ENCODE data around the gene VKORC1.
"Not testable (repeated sequence)": the region's sequence is repeated elsewhere in the genome, so short reads cannot be mapped to it uniquely, and the experiment has no call there.

VKORC1 gene

GRCh38 chr16:31094424-31095120 is at the start of gene VKORC1:
TSS of gene VKORC1 (minus strand) at chr16:31094797. CDS start at chr16:31094729, 68 bp downstream.
- DNase-seq: peak; percentile 98

DNA sequence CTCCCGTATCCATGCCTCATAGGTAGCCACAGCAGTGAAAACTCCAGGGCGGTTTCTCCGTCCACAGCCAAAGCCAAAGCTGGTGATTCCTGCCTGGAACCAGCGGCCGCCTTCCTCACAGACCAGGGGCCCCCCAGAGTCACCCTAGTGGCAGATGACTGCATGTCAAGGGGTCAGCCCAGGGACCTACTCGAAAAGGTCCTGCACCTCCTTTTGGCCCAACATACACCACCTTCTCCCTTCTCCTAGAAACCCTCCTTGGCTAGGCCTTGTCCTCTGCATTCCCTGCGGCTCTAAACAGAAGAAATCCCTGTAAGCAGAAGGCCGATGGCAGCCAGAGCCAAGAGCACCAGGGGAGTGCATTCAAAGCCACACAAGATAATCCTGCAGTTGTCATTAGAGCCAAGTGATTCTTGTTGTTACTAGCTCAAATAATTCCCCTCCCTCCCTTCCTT is 49.1 kb upstream of the VKORC1 start:
- no peak for DNase-seq

GRCh38 chr16:31143011-31143693 is 48.6 kb upstream of the VKORC1 start:
- DNase-seq: no peak

- peak; percentile 98 for DNase-seq
Measured at GRCh38 chr16:31142109-31143010, 47.8 kb upstream of the VKORC1 start.

- DNase-seq: no peak
Measured at GRCh38 chr16:31141489-31142108, 47.0 kb upstream of the VKORC1 start.

GRCh38 chr16:31141071-31141469 is 46.5 kb upstream of the VKORC1 start:
- DNase-seq: not testable (repeated sequence)

- no peak for DNase-seq
Measured at GRCh38 chr16:31138621-31139578, 44.3 kb upstream of the VKORC1 start.

DNA sequence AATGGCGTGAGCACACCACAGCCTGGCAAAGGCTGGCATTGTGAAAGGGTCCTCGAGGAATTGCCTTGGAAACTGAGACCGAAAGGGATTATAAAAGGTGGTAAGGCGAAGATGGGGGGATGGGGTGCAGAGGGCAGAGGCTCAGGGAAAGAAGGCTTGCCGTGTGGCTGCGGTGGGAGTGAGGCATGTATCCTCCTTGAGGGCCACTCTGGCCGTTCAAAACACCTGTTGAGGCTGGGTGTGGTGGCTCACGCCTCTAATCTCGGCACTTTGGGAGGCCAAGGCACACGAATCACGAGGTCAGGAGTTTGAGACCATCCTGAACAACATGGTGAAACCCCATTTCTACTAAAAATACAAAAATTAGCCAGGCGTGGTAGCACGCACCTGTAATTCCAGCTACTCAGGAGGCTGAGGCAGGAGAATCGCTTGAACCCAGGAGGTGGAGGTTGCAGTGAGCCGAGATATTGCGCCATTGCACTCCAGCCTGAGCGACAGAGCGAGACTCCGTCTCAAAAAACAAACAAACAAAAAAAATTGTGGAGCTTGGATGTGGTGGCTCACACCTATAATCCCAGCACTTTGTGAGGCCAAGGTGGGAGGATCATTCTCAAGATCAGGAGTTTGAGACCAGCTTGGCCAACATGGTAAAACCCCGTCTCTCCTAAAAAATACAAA is 42.4 kb upstream of the VKORC1 start:
- DNase-seq: not testable (repeated sequence)

DNA sequence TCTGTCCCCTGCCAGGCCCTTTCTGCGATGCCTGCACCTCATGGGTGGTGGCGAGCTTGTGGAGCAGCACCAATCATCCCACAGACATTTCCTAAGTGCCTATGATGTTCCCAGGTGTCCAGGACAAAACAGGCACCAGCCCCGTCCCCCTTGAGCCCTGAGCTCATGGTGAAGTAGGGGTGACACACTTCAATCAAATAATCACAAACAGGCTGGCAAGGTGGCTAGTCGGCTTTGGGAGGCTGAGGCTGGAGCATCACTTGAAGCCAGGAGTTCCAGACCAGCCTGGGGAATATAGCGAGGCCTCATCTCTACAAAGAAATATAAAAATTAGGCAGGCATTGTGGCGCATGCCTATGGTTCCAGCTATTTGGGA is 41.7 kb upstream of the VKORC1 start:
- no peak for DNase-seq

- no peak for DNase-seq
Measured at GRCh38 chr16:31135535-31136286, 41.1 kb upstream of the VKORC1 start, which contains the start of gene PRSS8. TSS of gene PRSS8 (minus strand) at chr16:31135727. CDS start at chr16:31135498, 229 bp downstream.

DNA sequence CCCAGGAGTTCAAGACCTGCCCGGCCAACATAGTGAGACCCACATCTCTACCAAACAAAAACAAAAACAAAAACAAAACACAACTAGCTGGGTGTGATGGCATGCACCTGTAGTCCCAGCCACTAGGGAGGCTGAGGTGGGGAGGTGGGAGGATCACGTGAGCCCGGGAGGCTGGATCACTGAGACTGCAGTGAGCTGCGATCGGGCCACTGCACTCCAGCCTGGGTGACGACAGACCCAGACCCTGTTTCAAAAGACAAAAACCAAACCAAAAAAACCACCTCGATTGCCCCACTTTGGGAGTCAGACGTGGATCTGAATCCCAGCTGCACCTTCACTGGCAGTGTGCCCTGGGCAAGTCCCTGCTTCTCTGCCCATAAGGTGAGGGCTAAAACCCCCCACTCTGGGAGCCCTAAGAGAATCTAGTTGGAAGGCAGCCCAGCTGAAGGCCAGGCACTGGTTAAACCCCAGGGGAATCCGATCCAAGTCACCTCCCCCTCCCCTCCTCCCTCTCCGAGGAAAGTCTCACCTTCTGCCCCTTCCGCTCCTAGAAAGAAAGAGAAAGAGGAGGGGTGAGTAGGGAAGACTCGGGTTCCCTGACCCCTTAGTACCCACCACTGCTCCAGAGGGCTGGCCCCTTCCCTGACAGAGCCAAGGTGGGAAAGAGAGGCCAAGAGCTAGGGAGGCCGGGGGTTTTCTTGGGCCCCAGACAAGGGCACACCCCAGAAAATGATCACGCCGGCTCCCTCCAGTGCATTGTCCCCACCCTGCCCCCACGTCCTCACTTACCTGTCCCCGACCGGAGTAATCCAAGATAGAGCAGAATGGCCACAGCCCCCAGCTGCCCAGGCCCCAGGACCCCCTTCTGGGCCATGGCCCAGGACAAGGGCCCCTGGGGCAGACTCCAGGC is 40.3 kb upstream of the VKORC1 start:
- peak; percentile 57 for DNase-seq

DNA sequence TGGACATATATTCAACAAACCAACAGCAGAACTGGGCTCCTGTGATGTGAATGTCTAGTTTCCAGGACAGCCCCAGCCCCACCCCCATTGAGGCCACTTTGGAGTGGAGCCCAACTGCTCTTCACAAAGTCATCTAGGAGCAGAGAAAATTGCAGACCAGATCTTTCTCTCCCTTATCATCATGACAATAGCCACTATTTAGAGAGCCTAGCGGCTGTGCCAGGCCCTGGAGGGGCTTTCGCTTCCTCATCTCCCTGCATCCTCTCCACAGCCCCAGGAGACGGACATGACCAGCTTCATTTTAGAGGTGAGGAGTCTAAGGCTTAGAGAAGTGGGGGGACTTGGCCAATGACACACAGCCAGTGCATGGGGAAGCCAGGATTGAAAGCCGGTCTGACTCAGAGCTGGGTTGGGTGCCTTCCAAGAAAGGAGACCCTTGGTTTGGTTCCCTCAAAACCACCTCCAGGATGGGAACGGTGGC is 39.5 kb upstream of the VKORC1 start:
- DNase-seq: peak; percentile 16

- DNase-seq: no peak
Measured at GRCh38 chr16:31133046-31133501, 38.5 kb upstream of the VKORC1 start.

- no peak for DNase-seq
Measured at GRCh38 chr16:31132303-31132979, 37.8 kb upstream of the VKORC1 start.

DNA sequence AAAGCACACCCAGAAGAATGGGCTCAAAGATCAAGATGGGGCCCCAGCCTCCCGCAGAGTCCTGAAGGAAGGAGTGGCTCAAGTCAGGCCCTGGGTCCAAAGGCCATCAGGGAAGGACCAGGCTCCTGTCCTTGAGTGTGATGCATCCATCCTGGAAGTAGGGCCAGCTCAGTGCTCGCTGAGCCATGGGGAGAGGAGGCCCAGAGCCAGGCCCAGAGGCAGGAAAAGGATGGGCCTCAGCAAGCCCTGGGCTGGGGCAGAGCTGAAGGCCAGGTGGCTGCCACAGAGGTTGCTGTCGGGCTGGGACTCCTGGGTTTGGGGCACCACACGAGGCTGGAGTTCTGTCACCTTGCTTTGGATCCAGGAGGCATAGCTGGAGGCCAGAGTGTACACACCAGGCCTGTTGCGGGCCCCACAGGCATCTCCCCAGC is 37.3 kb upstream of the VKORC1 start:
- DNase-seq: no peak

DNA sequence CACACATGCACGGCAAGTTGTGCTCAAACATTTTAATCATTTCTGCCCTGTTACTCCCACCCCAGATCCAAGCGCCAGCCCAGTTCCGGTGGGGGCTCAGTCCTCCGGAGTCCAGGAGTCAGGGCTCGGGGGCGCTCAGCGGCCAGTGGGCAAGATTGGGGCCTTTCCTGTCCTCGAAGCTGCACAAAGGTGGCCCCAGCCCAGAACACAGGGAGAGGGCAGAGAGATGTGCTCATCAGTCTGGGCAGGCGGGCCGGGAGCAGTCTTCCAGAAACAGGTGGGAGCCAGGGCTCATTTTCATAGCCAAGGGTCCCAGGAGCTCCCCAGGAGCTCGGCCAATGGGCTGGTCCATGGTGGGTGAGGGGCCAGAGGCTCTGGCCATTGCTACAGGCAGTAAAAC is 36.8 kb upstream of the VKORC1 start:
- DNase-seq: no peak

GRCh38 chr16:31130899-31131298 is 36.3 kb upstream of the VKORC1 start:
- no peak for DNase-seq

DNA sequence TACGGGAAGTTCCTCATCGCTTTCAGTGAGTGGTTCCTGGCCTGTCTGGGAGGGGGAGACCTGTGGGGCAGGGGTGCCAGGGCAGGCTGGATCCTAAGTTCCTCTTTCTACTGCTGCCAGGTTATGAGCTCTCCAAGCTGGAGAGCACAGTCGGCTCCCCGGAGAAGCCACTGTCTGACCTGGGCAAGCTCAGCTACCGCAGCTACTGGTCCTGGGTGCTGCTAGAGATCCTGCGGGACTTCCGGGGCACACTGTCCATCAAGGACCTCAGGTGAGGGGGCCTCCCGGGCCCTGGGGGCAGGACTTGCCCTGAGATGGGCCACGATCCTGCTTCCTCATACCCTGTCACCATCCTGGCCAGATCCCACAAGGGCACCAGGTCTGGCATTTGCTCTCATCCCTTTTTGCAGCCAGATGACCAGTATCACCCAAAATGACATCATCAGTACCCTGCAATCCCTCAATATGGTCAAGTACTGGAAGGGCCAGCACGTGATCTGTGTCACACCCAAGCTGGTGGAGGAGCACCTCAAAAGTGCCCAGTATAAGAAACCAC is 35.8 kb upstream of the VKORC1 start:
- no peak for DNase-seq

All from NCI-H1092 treated with DMSO at 0.1 percent for 48 hours (cell line).